Neuron (in vitro differentiated cells): Measurements from ENCODE around the gene RABL2B.

ENCODE experiments used
- H2AFZ ChIP-seq: one replicate; pipeline ENCODE4 v1.6.1; 2013; ENCODE audit warnings: low read depth, mild to moderate bottlenecking, inconsistent platforms, low read length, moderate library complexity
- H3K27me3 ChIP-seq: one replicate; pipeline ENCODE4 v1.6.1; 2013; ENCODE audit warnings: low read length; ENCODE audit not compliant: insufficient read depth
- H3K36me3 ChIP-seq: one replicate; pipeline ENCODE4 v1.6.1; 2013; ENCODE audit warnings: low read length; ENCODE audit not compliant: insufficient read depth
- H3K4me1 ChIP-seq: one replicate; pipeline ENCODE4 v1.6.1; 2013; ENCODE audit warnings: low read length; ENCODE audit not compliant: insufficient read depth
- H3K4me3 ChIP-seq: 2 replicates; pipeline ENCODE4 v1.5.1; 2013; ENCODE audit warnings: mild to moderate bottlenecking, low read length, moderate library complexity
- H3K9me3 ChIP-seq: one replicate; pipeline ENCODE4 v1.6.1; 2013; ENCODE audit warnings: low read length

RABL2B gene

GRCh38 chr22:50723991-50724390 lies 59.4 kb downstream of the RABL2B start:
- H3K9me3 ChIP-seq: peaks cover 6% of the 10 kb centered on the region
- H3K36me3 ChIP-seq: peaks cover 57% of the 10 kb centered on the region
- H3K27me3 ChIP-seq: no peaks in the 10 kb centered on the region
- H3K4me3 ChIP-seq: no peak overlapping the region
- no peaks in the 10 kb centered on the region for H3K4me1 ChIP-seq
- H2AFZ ChIP-seq: no peak overlapping the region

GRCh38 chr22:50722716-50723428 lies 60.6 kb downstream of the RABL2B start:
- Histone ChIP-seq H2AFZ (no peak overlapping the region), H3K27me3 (no peaks in the 10 kb centered on the region), H3K9me3 (peaks cover 6% of the 10 kb centered on the region)

GRCh38 chr22:50722048-50722701 lies 61.3 kb downstream of the RABL2B start:
- no peaks in the 10 kb centered on the region for H3K4me1 ChIP-seq
- no peak overlapping the region for H3K4me3 ChIP-seq
- no peak overlapping the region for H2AFZ ChIP-seq
- H3K9me3 ChIP-seq: peaks cover 6% of the 10 kb centered on the region
- H3K36me3 ChIP-seq: peaks cover 60% of the 10 kb centered on the region
- H3K27me3 ChIP-seq: no peaks in the 10 kb centered on the region

More at GRCh38 chr22:50722716-50723428, 60.6 kb downstream of the RABL2B start:
- no peak overlapping the region for H3K4me3 ChIP-seq
- peaks cover 56% of the 10 kb centered on the region for H3K36me3 ChIP-seq
- H3K4me1 ChIP-seq: no peaks in the 10 kb centered on the region

GRCh38 chr22:50721257-50721844 lies 62.1 kb downstream of the RABL2B start:
- H3K9me3 ChIP-seq: peaks cover 6% of the 10 kb centered on the region
- H3K4me1 ChIP-seq: no peaks in the 10 kb centered on the region
- no peak overlapping the region for H2AFZ ChIP-seq
- H3K27me3 ChIP-seq: no peaks in the 10 kb centered on the region
- peaks cover 54% of the 10 kb centered on the region for H3K36me3 ChIP-seq
- no peak overlapping the region for H3K4me3 ChIP-seq

- H3K36me3 ChIP-seq: peaks cover 46% of the 10 kb centered on the region
- no peak overlapping the region for H3K4me3 ChIP-seq
- no peak overlapping the region for H2AFZ ChIP-seq
- no peaks in the 10 kb centered on the region for H3K27me3 ChIP-seq
- no peaks in the 10 kb centered on the region for H3K4me1 ChIP-seq
- peaks cover 6% of the 10 kb centered on the region for H3K9me3 ChIP-seq
Measured at GRCh38 chr22:50720301-50721256, 62.9 kb downstream of the RABL2B start.

GRCh38 chr22:50719814-50720300 lies 63.6 kb downstream of the RABL2B start:
- Histone ChIP-seq H3K36me3 (peaks cover 43% of the 10 kb centered on the region), H2AFZ (no peak overlapping the region), H3K9me3 (peaks cover 6% of the 10 kb centered on the region), H3K4me1 (no peaks in the 10 kb centered on the region), H3K4me3 (no peak overlapping the region), H3K27me3 (no peaks in the 10 kb centered on the region)

GRCh38 chr22:50718352-50718709 lies 65.1 kb downstream of the RABL2B start:
- Histone ChIP-seq H3K4me3 (no peak overlapping the region), H3K9me3 (peaks cover 6% of the 10 kb centered on the region), H3K27me3 (no peaks in the 10 kb centered on the region), H3K36me3 (peaks cover 30% of the 10 kb centered on the region), H3K4me1 (no peaks in the 10 kb centered on the region), H2AFZ (no peak overlapping the region)

GRCh38 chr22:50717709-50718351 lies 65.6 kb downstream of the RABL2B start:
- Histone ChIP-seq H2AFZ (no peak overlapping the region), H3K36me3 (peaks cover 25% of the 10 kb centered on the region), H3K9me3 (peaks cover 6% of the 10 kb centered on the region), H3K4me1 (no peaks in the 10 kb centered on the region), H3K27me3 (no peaks in the 10 kb centered on the region), H3K4me3 (no peak overlapping the region)
